HepG2 (cell line): Measurements from ENCODE around the gene HAGH. TPM values are rescaled to one million over a fixed set of nuclear protein-coding genes. Genes with fewer than 3 reads are reported as not detected.

Experiments used
- ATF3 ChIP-seq: sonication (generic); formaldehyde crosslinking; IDR thresholded peaks from 2 replicates; pipeline ENCODE4 v1.4.0; 2020; ENCODE audit warnings: missing genetic modification reagents
- CHD2 ChIP-seq: IDR thresholded peaks from 2 replicates; pipeline ENCODE4 v1.6.1; 2011; ENCODE audit warnings: low read depth, low read length, improper control_type of control experiment
- GABPB1 ChIP-seq: IDR thresholded peaks from 2 replicates; pipeline ENCODE4 v1.6.1; 2016; ENCODE audit warnings: mild to moderate bottlenecking, missing genetic modification reagents, moderate library complexity, missing compliant biosample characterization
- HHEX ChIP-seq: IDR thresholded peaks from 2 replicates; pipeline ENCODE4 v1.6.1; 2016; ENCODE audit warnings: control low read depth
- HIVEP1 ChIP-seq: sonication (generic); formaldehyde crosslinking; IDR thresholded peaks from 2 replicates; pipeline ENCODE4 v1.4.0; 2020; ENCODE audit warnings: mild to moderate bottlenecking, missing genetic modification reagents
- JUNB ChIP-seq: sonication (generic); formaldehyde crosslinking; IDR thresholded peaks from 2 replicates; pipeline ENCODE4 v1.8.0; 2022; ENCODE audit warnings: missing genetic modification reagents, mild to moderate bottlenecking, borderline replicate concordance
- KDM2A ChIP-seq: sonication (generic); formaldehyde crosslinking; IDR thresholded peaks from 2 replicates; pipeline ENCODE4 v1.4.0; 2020; ENCODE audit warnings: low read depth, missing genetic modification reagents, borderline replicate concordance
- LCORL ChIP-seq, 2 experiments: fragments of 450-650 bp in 1 of 2; sonication (generic) in 1 of 2; formaldehyde crosslinking in 1 of 2; IDR thresholded peaks; 2 replicates each; pipeline versions ENCODE4 v1.5.0 to v1.6.1; 2017 to 2020; ENCODE audit warnings: antibody characterized with exemption in 1 of 2, missing genetic modification reagents in 1 of 2
- NFYC ChIP-seq: IDR thresholded peaks from 2 replicates; pipeline ENCODE4 v1.6.1; 2016; ENCODE audit warnings: missing genetic modification reagents, missing compliant biosample characterization
- SNAPC2 ChIP-seq: sonication (generic); formaldehyde crosslinking; IDR thresholded peaks from 2 replicates; pipeline ENCODE4 v1.8.1; 2022; ENCODE audit warnings: mild to moderate bottlenecking, missing genetic modification reagents
- SRSF4 ChIP-seq: fragments of 200-400 bp; formaldehyde crosslinking; IDR thresholded peaks from one replicate; pipeline ENCODE4 v1.6.1; 2018; ENCODE audit warnings: mild to moderate bottlenecking, low read depth, low read length, moderate library complexity; ENCODE audit not compliant: poor library complexity, severe bottlenecking
- TSC22D2 ChIP-seq: sonication (generic); formaldehyde crosslinking; IDR thresholded peaks from 2 replicates; pipeline ENCODE4 v1.5.1; 2020; ENCODE audit warnings: missing genetic modification reagents, mild to moderate bottlenecking, borderline replicate concordance
- U2AF1 ChIP-seq: fragments of 200-400 bp; formaldehyde crosslinking; optimal IDR thresholded peaks from 2 replicates; pipeline ENCODE3; 2017; ENCODE audit warnings: mild to moderate bottlenecking, low read depth, low read length
- YEATS2 ChIP-seq: sonication (generic); formaldehyde crosslinking; IDR thresholded peaks from 2 replicates; pipeline ENCODE4 v1.4.0; 2020; ENCODE audit warnings: missing genetic modification reagents, borderline replicate concordance
- ZFP1 ChIP-seq: IDR thresholded peaks from 2 replicates; pipeline ENCODE4 v1.6.1; 2016
- ZNF24 ChIP-seq: fragments of 450-650 bp; IDR thresholded peaks from 2 replicates; pipeline ENCODE4 v1.6.1; 2017; ENCODE audit warnings: antibody characterized with exemption, mild to moderate bottlenecking
- ZNF496 ChIP-seq: sonication (generic); formaldehyde crosslinking; IDR thresholded peaks from 2 replicates; pipeline ENCODE4 v1.8.1; 2023; ENCODE audit warnings: mild to moderate bottlenecking, moderate library complexity, missing genetic modification reagents; ENCODE audit not compliant: insufficient replicate concordance
- ZNF644 ChIP-seq: IDR thresholded peaks from 2 replicates; pipeline ENCODE4 v1.6.1; 2016; ENCODE audit warnings: low read depth
- ZNF737 ChIP-seq: sonication (generic); formaldehyde crosslinking; IDR thresholded peaks from 2 replicates; pipeline ENCODE4 v1.5.0; 2020; ENCODE audit warnings: missing genetic modification reagents, mild to moderate bottlenecking, borderline replicate concordance
- polyA plus RNA-seq, 8 experiments: library from polyadenylated mRNA; depleted of rRNA in 3 of 8; stranded (reverse) in 7 of 8; unstranded in 1 of 8; fragments of >200 nt; fragmentation: Illumina TruSeq in 4 of 8; extraction: Trizol in 4 of 8; gene quantifications; 2 replicates each; pipeline versions ENCODE4 v1.2.1 to v1.2.3, GENCODE V29; 2011 to 2016; ENCODE audit warnings: low read depth in 4 of 8, missing spikeins in 1 of 8, mixed read lengths in 1 of 8; ENCODE audit not compliant: insufficient read depth in 1 of 8
- total RNA-seq, 5 experiments: library from RNA; depleted of rRNA; stranded (reverse); fragments of >200 nt; fragmentation: Illumina TruSeq; extraction: Trizol; gene quantifications; 2 replicates each; pipeline ENCODE4 v1.2.3, GENCODE V29; 2016; ENCODE audit warnings: low read depth in 1 of 5
- TF ChIP-seq, protein P1 (sequence below): sonication (generic); formaldehyde crosslinking; IDR thresholded peaks from 2 replicates; pipeline ENCODE4 v1.5.0; 2020; ENCODE audit warnings: mild to moderate bottlenecking, missing genetic modification reagents
- TF ChIP-seq, protein P2 (sequence below): sonication (generic); formaldehyde crosslinking; IDR thresholded peaks from 2 replicates; pipeline ENCODE4 v1.5.0; 2020; ENCODE audit warnings: mild to moderate bottlenecking, missing genetic modification reagents, borderline replicate concordance
- TF ChIP-seq, protein P3 (sequence below): sonication (generic); formaldehyde crosslinking; IDR thresholded peaks from 2 replicates; pipeline ENCODE4 v1.5.0; 2020; ENCODE audit warnings: mild to moderate bottlenecking, missing genetic modification reagents

Gene HAGH
- total and polyA plus RNA-seq, 2 of the 13 experiments (the other 11 are each of a cell fraction or from before 2014, with no cell fraction given), result 70.4 to 95.4 TPM

- TF ChIP-seq, protein P1, sequence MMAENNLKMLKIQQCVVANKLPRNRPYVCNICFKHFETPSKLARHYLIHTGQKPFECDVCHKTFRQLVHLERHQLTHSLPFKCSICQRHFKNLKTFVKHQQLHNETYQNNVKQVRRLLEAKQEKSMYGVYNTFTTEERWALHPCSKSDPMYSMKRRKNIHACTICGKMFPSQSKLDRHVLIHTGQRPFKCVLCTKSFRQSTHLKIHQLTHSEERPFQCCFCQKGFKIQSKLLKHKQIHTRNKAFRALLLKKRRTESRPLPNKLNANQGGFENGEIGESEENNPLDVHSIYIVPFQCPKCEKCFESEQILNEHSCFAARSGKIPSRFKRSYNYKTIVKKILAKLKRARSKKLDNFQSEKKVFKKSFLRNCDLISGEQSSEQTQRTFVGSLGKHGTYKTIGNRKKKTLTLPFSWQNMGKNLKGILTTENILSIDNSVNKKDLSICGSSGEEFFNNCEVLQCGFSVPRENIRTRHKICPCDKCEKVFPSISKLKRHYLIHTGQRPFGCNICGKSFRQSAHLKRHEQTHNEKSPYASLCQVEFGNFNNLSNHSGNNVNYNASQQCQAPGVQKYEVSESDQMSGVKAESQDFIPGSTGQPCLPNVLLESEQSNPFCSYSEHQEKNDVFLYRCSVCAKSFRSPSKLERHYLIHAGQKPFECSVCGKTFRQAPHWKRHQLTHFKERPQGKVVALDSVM (CRISPR knock-in tag), result peak; percentile 49; the same call in 1 of the 2 replicates
- TF ChIP-seq ZNF24 (no peak), HIVEP1 (no peak), ZNF644 (CRISPR knock-in tag) (no peak), ZNF496 (no peak), U2AF1 (no peak), SNAPC2 (no peak), YEATS2 (CRISPR knock-in tag) (peak; percentile 22; the same call in 1 of the 2 replicates), JUNB (CRISPR knock-in tag) (no peak), NFYC (CRISPR knock-in tag) (0 out of 2 replicates have a peak, but pooled peaks have one; percentile 20), HHEX (CRISPR knock-in tag) (no peak), CHD2 (no peak), GABPB1 (CRISPR knock-in tag) (0 out of 2 replicates have a peak, but pooled peaks have one; percentile 27), ZNF737 (CRISPR knock-in tag) (no peak), KDM2A (CRISPR knock-in tag) (peak; percentile 71; the same call in 1 of the 2 replicates), TSC22D2 (CRISPR knock-in tag) (no peak), LCORL (IDR thresholded peaks at IDR 0.05) (no peak), LCORL (CRISPR knock-in tag; IDR thresholded peaks at IDR 0.05) (no peak), ATF3 (CRISPR knock-in tag) (no peak), SRSF4 (no peak), ZFP1 (CRISPR knock-in tag) (no peak)
- TF ChIP-seq, protein P2, sequence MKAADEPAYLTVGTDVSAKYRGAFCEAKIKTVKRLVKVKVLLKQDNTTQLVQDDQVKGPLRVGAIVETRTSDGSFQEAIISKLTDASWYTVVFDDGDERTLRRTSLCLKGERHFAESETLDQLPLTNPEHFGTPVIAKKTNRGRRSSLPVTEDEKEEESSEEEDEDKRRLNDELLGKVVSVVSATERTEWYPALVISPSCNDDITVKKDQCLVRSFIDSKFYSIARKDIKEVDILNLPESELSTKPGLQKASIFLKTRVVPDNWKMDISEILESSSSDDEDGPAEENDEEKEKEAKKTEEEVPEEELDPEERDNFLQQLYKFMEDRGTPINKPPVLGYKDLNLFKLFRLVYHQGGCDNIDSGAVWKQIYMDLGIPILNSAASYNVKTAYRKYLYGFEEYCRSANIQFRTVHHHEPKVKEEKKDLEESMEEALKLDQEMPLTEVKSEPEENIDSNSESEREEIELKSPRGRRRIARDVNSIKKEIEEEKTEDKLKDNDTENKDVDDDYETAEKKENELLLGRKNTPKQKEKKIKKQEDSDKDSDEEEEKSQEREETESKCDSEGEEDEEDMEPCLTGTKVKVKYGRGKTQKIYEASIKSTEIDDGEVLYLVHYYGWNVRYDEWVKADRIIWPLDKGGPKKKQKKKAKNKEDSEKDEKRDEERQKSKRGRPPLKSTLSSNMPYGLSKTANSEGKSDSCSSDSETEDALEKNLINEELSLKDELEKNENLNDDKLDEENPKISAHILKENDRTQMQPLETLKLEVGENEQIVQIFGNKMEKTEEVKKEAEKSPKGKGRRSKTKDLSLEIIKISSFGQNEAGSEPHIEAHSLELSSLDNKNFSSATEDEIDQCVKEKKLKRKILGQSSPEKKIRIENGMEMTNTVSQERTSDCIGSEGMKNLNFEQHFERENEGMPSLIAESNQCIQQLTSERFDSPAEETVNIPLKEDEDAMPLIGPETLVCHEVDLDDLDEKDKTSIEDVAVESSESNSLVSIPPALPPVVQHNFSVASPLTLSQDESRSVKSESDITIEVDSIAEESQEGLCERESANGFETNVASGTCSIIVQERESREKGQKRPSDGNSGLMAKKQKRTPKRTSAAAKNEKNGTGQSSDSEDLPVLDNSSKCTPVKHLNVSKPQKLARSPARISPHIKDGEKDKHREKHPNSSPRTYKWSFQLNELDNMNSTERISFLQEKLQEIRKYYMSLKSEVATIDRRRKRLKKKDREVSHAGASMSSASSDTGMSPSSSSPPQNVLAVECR (CRISPR knock-in tag), result peak; percentile 60; the same call in 1 of the 2 replicates
- TF ChIP-seq, protein P3, sequence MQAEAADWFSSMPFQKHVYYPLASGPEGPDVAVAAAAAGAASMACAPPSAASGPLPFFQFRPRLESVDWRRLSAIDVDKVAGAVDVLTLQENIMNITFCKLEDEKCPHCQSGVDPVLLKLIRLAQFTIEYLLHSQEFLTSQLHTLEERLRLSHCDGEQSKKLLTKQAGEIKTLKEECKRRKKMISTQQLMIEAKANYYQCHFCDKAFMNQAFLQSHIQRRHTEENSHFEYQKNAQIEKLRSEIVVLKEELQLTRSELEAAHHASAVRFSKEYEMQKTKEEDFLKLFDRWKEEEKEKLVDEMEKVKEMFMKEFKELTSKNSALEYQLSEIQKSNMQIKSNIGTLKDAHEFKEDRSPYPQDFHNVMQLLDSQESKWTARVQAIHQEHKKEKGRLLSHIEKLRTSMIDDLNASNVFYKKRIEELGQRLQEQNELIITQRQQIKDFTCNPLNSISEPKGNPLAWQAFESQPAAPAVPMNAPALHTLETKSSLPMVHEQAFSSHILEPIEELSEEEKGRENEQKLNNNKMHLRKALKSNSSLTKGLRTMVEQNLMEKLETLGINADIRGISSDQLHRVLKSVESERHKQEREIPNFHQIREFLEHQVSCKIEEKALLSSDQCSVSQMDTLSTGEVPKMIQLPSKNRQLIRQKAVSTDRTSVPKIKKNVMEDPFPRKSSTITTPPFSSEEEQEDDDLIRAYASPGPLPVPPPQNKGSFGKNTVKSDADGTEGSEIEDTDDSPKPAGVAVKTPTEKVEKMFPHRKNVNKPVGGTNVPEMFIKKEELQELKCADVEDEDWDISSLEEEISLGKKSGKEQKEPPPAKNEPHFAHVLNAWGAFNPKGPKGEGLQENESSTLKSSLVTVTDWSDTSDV (CRISPR knock-in tag), result no peak
Measured at GRCh38 chr16:1823821-1824220, 2.8 kb downstream of the HAGH start (continued).
